HepG2 (cell line): ENCODE results near the gene MLYCD. TPM values are rescaled to one million over a fixed set of nuclear protein-coding genes. Genes with fewer than 3 reads are reported as not detected.

Experiments used
- ADNP ChIP-seq: sonication (generic); formaldehyde crosslinking; IDR thresholded peaks from 2 replicates; pipeline ENCODE4 v1.4.0; 2020; ENCODE audit warnings: missing genetic modification reagents
- ATF5 ChIP-seq: sonication (generic); formaldehyde crosslinking; IDR thresholded peaks from 2 replicates; pipeline ENCODE4 v1.4.0; 2020; ENCODE audit warnings: mild to moderate bottlenecking, low read depth, missing genetic modification reagents
- FOSL2 ChIP-seq: sonication (generic); formaldehyde crosslinking; IDR thresholded peaks from 2 replicates; pipeline ENCODE4 v1.4.0; 2020; ENCODE audit warnings: missing genetic modification reagents
- HDAC1 ChIP-seq: sonication (generic); formaldehyde crosslinking; IDR thresholded peaks from 2 replicates; pipeline ENCODE4 v1.5.1; 2020; ENCODE audit warnings: mild to moderate bottlenecking, missing genetic modification reagents
- KLF6 ChIP-seq: IDR thresholded peaks from 2 replicates; pipeline ENCODE4 v1.8.0; 2016; ENCODE audit warnings: missing biosample characterization, missing genetic modification reagents
- MIER3 ChIP-seq: IDR thresholded peaks from 2 replicates; pipeline ENCODE4 v1.6.1; 2016; ENCODE audit warnings: missing compliant biosample characterization, borderline replicate concordance
- PHF21A ChIP-seq: sonication (generic); formaldehyde crosslinking; IDR thresholded peaks from 2 replicates; pipeline ENCODE4 v1.5.0; 2020; ENCODE audit warnings: mild to moderate bottlenecking, missing genetic modification reagents
- RXRA ChIP-seq: sonication (generic); formaldehyde crosslinking; IDR thresholded peaks from 2 replicates; pipeline ENCODE4 v1.5.1; 2020; ENCODE audit warnings: missing genetic modification reagents
- SRF ChIP-seq: IDR thresholded peaks from 2 replicates; pipeline ENCODE4 v1.6.1; 2011; ENCODE audit warnings: mild to moderate bottlenecking, low read depth, low read length, moderate library complexity
- ZEB1 ChIP-seq: IDR thresholded peaks from 2 replicates; pipeline ENCODE4 v1.6.1; 2012; ENCODE audit warnings: mild to moderate bottlenecking, low read depth, inconsistent platforms; ENCODE audit not compliant: insufficient replicate concordance
- ZNF17 ChIP-seq: sonication (generic); formaldehyde crosslinking; IDR thresholded peaks from 2 replicates; pipeline ENCODE4 v1.5.0; 2020; ENCODE audit warnings: mild to moderate bottlenecking, missing genetic modification reagents
- ZNF225 ChIP-seq: sonication (generic); formaldehyde crosslinking; IDR thresholded peaks from 2 replicates; pipeline ENCODE4 v1.4.0; 2020; ENCODE audit warnings: mild to moderate bottlenecking, missing genetic modification reagents
- ZNF251 ChIP-seq: sonication (generic); formaldehyde crosslinking; IDR thresholded peaks from 2 replicates; pipeline ENCODE4 v1.9.0; 2021; ENCODE audit warnings: mild to moderate bottlenecking, missing genetic modification reagents
- ZNF737 ChIP-seq: sonication (generic); formaldehyde crosslinking; IDR thresholded peaks from 2 replicates; pipeline ENCODE4 v1.5.0; 2020; ENCODE audit warnings: missing genetic modification reagents, mild to moderate bottlenecking, borderline replicate concordance
- ZNF768 ChIP-seq: sonication (generic); formaldehyde crosslinking; IDR thresholded peaks from 2 replicates; pipeline ENCODE4 v1.4.0; 2020; ENCODE audit warnings: missing genetic modification reagents
- polyA plus RNA-seq, 8 experiments: library from polyadenylated mRNA; depleted of rRNA in 3 of 8; stranded (reverse) in 7 of 8; unstranded in 1 of 8; fragments of >200 nt; fragmentation: Illumina TruSeq in 4 of 8; extraction: Trizol in 4 of 8; gene quantifications; 2 replicates each; pipeline versions ENCODE4 v1.2.1 to v1.2.3, GENCODE V29; 2011 to 2016; ENCODE audit warnings: low read depth in 4 of 8, missing spikeins in 1 of 8, mixed read lengths in 1 of 8; ENCODE audit not compliant: insufficient read depth in 1 of 8
- total RNA-seq, 5 experiments: library from RNA; depleted of rRNA; stranded (reverse); fragments of >200 nt; fragmentation: Illumina TruSeq; extraction: Trizol; gene quantifications; 2 replicates each; pipeline ENCODE4 v1.2.3, GENCODE V29; 2016; ENCODE audit warnings: low read depth in 1 of 5
- TF ChIP-seq, protein P1 (sequence below): sonication (generic); formaldehyde crosslinking; IDR thresholded peaks from 2 replicates; pipeline ENCODE4 v1.4.0; 2020; ENCODE audit warnings: missing genetic modification reagents, borderline replicate concordance
- TF ChIP-seq, protein P2 (sequence below): sonication (generic); formaldehyde crosslinking; IDR thresholded peaks from 2 replicates; pipeline ENCODE4 v1.4.0; 2020; ENCODE audit warnings: missing genetic modification reagents
- TF ChIP-seq, protein P3 (sequence below): sonication (generic); formaldehyde crosslinking; conservative IDR thresholded peaks from 2 replicates; pipeline ENCODE4 v1.8.1; 2023; ENCODE audit warnings: missing genetic modification reagents
- TF ChIP-seq, protein P4 (sequence below): sonication (generic); formaldehyde crosslinking; IDR thresholded peaks from 2 replicates; pipeline ENCODE4 v1.4.0; 2020; ENCODE audit warnings: missing genetic modification reagents
- TF ChIP-seq, protein P5 (sequence below): IDR thresholded peaks from 2 replicates; pipeline ENCODE4 v1.6.1; 2012; ENCODE audit warnings: low read depth, low read length, improper control_type of control experiment

The MLYCD gene
- total and polyA plus RNA-seq, 2 of the 13 experiments (the other 11 are each of a cell fraction or from before 2014, with no cell fraction given) = 1.8 to 4.0 TPM

DNA sequence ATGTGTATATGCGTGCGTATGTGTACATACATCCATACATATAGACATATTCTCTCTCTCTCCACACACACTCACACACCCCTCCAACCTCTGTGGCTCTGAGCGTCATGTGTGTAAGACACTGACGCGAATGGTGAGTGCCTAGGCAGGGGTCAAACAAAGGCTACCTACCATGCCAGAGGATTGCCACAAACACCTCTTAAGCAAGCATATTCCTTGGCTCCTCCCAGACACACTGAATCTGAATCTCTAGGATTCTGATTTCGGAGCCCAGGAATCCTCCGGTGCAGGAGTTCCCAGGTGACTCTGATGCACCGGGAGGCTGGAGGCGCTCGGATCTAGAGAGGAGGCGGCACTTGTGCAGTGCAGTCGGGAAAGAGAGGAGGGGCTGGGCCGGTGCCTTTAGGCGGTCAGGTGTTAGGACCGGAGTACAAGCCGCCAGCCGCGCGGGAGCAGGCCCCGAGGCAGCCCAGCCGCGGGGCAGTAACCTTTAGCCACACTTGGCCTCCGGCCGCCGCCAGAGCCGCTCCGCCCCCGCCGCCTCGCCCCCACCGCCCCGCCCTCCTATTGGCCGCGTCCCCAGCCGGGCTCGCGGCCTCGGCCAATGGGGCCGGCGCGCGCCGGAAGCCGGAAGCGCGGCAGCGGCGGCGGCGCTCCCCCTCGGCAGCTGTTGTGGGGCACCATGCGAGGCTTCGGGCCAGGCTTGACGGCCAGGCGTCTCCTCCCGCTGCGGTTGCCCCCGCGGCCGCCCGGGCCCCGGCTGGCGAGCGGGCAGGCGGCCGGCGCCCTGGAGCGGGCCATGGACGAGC lies at the start of gene MLYCD (continued):
- TF ChIP-seq, protein P1, sequence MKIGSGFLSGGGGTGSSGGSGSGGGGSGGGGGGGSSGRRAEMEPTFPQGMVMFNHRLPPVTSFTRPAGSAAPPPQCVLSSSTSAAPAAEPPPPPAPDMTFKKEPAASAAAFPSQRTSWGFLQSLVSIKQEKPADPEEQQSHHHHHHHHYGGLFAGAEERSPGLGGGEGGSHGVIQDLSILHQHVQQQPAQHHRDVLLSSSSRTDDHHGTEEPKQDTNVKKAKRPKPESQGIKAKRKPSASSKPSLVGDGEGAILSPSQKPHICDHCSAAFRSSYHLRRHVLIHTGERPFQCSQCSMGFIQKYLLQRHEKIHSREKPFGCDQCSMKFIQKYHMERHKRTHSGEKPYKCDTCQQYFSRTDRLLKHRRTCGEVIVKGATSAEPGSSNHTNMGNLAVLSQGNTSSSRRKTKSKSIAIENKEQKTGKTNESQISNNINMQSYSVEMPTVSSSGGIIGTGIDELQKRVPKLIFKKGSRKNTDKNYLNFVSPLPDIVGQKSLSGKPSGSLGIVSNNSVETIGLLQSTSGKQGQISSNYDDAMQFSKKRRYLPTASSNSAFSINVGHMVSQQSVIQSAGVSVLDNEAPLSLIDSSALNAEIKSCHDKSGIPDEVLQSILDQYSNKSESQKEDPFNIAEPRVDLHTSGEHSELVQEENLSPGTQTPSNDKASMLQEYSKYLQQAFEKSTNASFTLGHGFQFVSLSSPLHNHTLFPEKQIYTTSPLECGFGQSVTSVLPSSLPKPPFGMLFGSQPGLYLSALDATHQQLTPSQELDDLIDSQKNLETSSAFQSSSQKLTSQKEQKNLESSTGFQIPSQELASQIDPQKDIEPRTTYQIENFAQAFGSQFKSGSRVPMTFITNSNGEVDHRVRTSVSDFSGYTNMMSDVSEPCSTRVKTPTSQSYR (CRISPR knock-in tag) = no peak
- peak; percentile 92 for TF ChIP-seq ZNF768 (CRISPR knock-in tag)
- TF ChIP-seq SRF = no peak
- TF ChIP-seq ZNF251 (CRISPR knock-in tag) = no peak
- no peak for TF ChIP-seq PHF21A
- TF ChIP-seq ADNP (CRISPR knock-in tag) = no peak
- TF ChIP-seq, protein P2, sequence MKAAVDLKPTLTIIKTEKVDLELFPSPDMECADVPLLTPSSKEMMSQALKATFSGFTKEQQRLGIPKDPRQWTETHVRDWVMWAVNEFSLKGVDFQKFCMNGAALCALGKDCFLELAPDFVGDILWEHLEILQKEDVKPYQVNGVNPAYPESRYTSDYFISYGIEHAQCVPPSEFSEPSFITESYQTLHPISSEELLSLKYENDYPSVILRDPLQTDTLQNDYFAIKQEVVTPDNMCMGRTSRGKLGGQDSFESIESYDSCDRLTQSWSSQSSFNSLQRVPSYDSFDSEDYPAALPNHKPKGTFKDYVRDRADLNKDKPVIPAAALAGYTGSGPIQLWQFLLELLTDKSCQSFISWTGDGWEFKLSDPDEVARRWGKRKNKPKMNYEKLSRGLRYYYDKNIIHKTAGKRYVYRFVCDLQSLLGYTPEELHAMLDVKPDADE (CRISPR knock-in tag) = no peak
- TF ChIP-seq ZNF225 = peak; percentile 65; the same call in 1 of the 2 replicates
- TF ChIP-seq, protein P3, sequence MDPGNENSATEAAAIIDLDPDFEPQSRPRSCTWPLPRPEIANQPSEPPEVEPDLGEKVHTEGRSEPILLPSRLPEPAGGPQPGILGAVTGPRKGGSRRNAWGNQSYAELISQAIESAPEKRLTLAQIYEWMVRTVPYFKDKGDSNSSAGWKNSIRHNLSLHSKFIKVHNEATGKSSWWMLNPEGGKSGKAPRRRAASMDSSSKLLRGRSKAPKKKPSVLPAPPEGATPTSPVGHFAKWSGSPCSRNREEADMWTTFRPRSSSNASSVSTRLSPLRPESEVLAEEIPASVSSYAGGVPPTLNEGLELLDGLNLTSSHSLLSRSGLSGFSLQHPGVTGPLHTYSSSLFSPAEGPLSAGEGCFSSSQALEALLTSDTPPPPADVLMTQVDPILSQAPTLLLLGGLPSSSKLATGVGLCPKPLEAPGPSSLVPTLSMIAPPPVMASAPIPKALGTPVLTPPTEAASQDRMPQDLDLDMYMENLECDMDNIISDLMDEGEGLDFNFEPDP (CRISPR knock-in tag) = no peak
- TF ChIP-seq, protein P4, sequence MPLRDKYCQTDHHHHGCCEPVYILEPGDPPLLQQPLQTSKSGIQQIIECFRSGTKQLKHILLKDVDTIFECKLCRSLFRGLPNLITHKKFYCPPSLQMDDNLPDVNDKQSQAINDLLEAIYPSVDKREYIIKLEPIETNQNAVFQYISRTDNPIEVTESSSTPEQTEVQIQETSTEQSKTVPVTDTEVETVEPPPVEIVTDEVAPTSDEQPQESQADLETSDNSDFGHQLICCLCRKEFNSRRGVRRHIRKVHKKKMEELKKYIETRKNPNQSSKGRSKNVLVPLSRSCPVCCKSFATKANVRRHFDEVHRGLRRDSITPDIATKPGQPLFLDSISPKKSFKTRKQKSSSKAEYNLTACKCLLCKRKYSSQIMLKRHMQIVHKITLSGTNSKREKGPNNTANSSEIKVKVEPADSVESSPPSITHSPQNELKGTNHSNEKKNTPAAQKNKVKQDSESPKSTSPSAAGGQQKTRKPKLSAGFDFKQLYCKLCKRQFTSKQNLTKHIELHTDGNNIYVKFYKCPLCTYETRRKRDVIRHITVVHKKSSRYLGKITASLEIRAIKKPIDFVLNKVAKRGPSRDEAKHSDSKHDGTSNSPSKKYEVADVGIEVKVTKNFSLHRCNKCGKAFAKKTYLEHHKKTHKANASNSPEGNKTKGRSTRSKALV = no peak
- TF ChIP-seq ZNF737 (CRISPR knock-in tag) = no peak
- TF ChIP-seq ZNF17 = no peak
- no peak for TF ChIP-seq KLF6 (CRISPR knock-in tag)
- TF ChIP-seq FOSL2 (CRISPR knock-in tag) = peak; percentile 13; the same call in 1 of the 2 replicates
- TF ChIP-seq ATF5 = no peak
- peak; percentile 95 for TF ChIP-seq RXRA
- peak; percentile 13; the same call in 1 of the 2 replicates for TF ChIP-seq MIER3
- peak; percentile 60; the same call in 1 of the 2 replicates for TF ChIP-seq HDAC1 (CRISPR knock-in tag)
- peak; percentile 48 for TF ChIP-seq ZEB1
- TF ChIP-seq, protein P5, sequence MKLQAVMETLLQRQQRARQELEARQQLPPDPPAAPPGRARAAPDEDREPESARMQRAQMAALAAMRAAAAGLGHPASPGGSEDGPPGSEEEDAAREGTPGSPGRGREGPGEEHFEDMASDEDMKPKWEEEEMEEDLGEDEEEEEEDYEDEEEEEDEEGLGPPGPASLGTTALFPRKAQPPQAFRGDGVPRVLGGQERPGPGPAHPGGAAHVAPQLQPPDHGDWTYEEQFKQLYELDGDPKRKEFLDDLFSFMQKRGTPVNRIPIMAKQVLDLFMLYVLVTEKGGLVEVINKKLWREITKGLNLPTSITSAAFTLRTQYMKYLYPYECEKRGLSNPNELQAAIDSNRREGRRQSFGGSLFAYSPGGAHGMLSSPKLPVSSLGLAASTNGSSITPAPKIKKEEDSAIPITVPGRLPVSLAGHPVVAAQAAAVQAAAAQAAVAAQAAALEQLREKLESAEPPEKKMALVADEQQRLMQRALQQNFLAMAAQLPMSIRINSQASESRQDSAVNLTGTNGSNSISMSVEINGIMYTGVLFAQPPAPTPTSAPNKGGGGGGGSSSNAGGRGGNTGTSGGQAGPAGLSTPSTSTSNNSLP = 0 out of 2 replicates have a peak, but pooled peaks have one; percentile 18
